Measurements from ENCODE around the gene CHD9.

CHD9 gene

GRCh38 chr16:53091466-53092211, 36.8 kb downstream of the CHD9 start:
- DNase-seq (ENCODE audit: low read depth in 2 of 2) = no peak

GRCh38 chr16:53092284-53092683, 37.5 kb downstream of the CHD9 start:
- DNase-seq (ENCODE audit: low read depth in 2 of 2) = no peak

- DNase-seq (ENCODE audit: low read depth in 2 of 2) = no peak
Measured at GRCh38 chr16:53093162-53093744, 38.5 kb downstream of the CHD9 start.

- DNase-seq (ENCODE audit: low read depth in 2 of 2) = no peak
Measured at GRCh38 chr16:53094013-53094630, 39.3 kb downstream of the CHD9 start.

- no peak for DNase-seq (ENCODE audit: low read depth in 2 of 2)
Measured at GRCh38 chr16:53097190-53097589, 42.4 kb downstream of the CHD9 start.

GRCh38 chr16:53098526-53099317, 43.9 kb downstream of the CHD9 start:
- no peak for DNase-seq (ENCODE audit: low read depth in 2 of 2)

- DNase-seq (ENCODE audit: low read depth in 2 of 2) = peak; percentile 25 to 42
Measured at GRCh38 chr16:53099318-53100130, 44.7 kb downstream of the CHD9 start.

- no peak for DNase-seq (ENCODE audit: low read depth in 2 of 2)
Measured at GRCh38 chr16:53100131-53100748, 45.4 kb downstream of the CHD9 start.

GRCh38 chr16:53100889-53101288, 46.1 kb downstream of the CHD9 start:
- no peak for DNase-seq (ENCODE audit: low read depth in 2 of 2)

- DNase-seq (ENCODE audit: low read depth in 2 of 2) = no peak
Measured at GRCh38 chr16:53103811-53104210, 49.0 kb downstream of the CHD9 start.

- DNase-seq (ENCODE audit: low read depth in 2 of 2) = no peak
Measured at GRCh38 chr16:53105565-53105964, 50.8 kb downstream of the CHD9 start.

- DNase-seq (ENCODE audit: low read depth in 2 of 2) = no peak
Measured at GRCh38 chr16:53111078-53111791, 56.4 kb downstream of the CHD9 start.

GRCh38 chr16:53112015-53112414, 57.2 kb downstream of the CHD9 start:
- no peak for DNase-seq (ENCODE audit: low read depth in 2 of 2)

- no peak for DNase-seq (ENCODE audit: low read depth in 2 of 2)
Measured at GRCh38 chr16:53115047-53115446, 60.3 kb downstream of the CHD9 start.

GRCh38 chr16:53115773-53116172, 61.0 kb downstream of the CHD9 start:
- DNase-seq (ENCODE audit: low read depth in 2 of 2) = no peak

GRCh38 chr16:53121043-53121620, 66.3 kb downstream of the CHD9 start:
- DNase-seq (ENCODE audit: low read depth in 2 of 2) = no peak

- DNase-seq (ENCODE audit: low read depth in 2 of 2) = no peak
Measured at GRCh38 chr16:53121661-53122060, 66.9 kb downstream of the CHD9 start.

GRCh38 chr16:53123747-53124146, 69.0 kb downstream of the CHD9 start:
- no peak for DNase-seq (ENCODE audit: low read depth in 2 of 2)

- no peak for DNase-seq (ENCODE audit: low read depth in 2 of 2)
Measured at GRCh38 chr16:53126390-53126789, 71.6 kb downstream of the CHD9 start.

Data from stimulated activated CD4-positive, alpha-beta T cell treated with anti-CD3 and anti-CD28 coated beads, Interleukin-15, amount 100 ng/mL, for 48 hours (primary cell).